A673 (cell line): ENCODE data around the gene ZC3HAV1. TPM values are rescaled to one million over a fixed set of nuclear protein-coding genes. Genes with fewer than 3 reads are reported as not detected.
"Not testable (repeated sequence)": the region's sequence is repeated elsewhere in the genome, so short reads cannot be mapped to it uniquely, and the experiment has no call there.

ENCODE experiments used
- BruUV-seq: library from RNA; stranded (reverse); fragments of 400-500 nt; replicated peaks from 2 replicates; lab custom pipeline; 2021; lab: Mats Ljungman, UMichigan
- CTCF ChIA-PET: fragments of 300-600 bp; sonication (Branson Sonifier 250); formaldehyde crosslinking; loops from one replicate; lab custom pipeline; 2022; ENCODE audit warnings: antibody characterized with exemption; lab: Charles Lee
- POLR2A ChIA-PET: fragments of 300-600 bp; sonication (Branson Sonifier 250); formaldehyde crosslinking; loops from one replicate; lab custom pipeline; 2022; ENCODE audit warnings: antibody characterized with exemption; ENCODE audit not compliant: low non-redundant PET; lab: Charles Lee
- DNase-seq: peaks from one replicate; pipeline ENCODE4 v3.0.0-alpha.2; 2015; ENCODE audit warnings: low spot score
- H3K27ac ChIP-seq: fragments of 200-600 bp; sonication (generic); 2 replicates; pipeline ENCODE4 v1.5.1; 2016; ENCODE audit warnings: mixed run types, low read depth, mild to moderate bottlenecking, mixed read lengths, antibody characterized with exemption, low read length; ENCODE audit not compliant: poor library complexity, severe bottlenecking
- H3K27me3 ChIP-seq: fragments of 200-600 bp; sonication (generic); replicated peaks from 2 replicates; pipeline ENCODE4 v1.6.1; 2017; ENCODE audit warnings: mixed run types, low read depth, mild to moderate bottlenecking, mixed read lengths, antibody characterized with exemption, low read length; ENCODE audit not compliant: insufficient read depth, poor library complexity
- H3K36me3 ChIP-seq: fragments of 200-600 bp; sonication (generic); 2 replicates; pipeline ENCODE4 v1.6.1; 2016; ENCODE audit warnings: mixed run types, mild to moderate bottlenecking, mixed read lengths, antibody characterized with exemption, low read length; ENCODE audit not compliant: insufficient read depth, poor library complexity, severe bottlenecking
- H3K4me1 ChIP-seq: fragments of 200-600 bp; sonication (generic); 2 replicates; pipeline ENCODE4 v1.6.1; 2017; ENCODE audit warnings: mixed run types, mild to moderate bottlenecking, mixed read lengths, antibody characterized with exemption, low read length; ENCODE audit not compliant: insufficient read depth, poor library complexity, severe bottlenecking
- H3K4me3 ChIP-seq: fragments of 200-600 bp; sonication (generic); 2 replicates; pipeline ENCODE4 v1.5.1; 2016; ENCODE audit warnings: low read depth, mixed run types, mild to moderate bottlenecking, mixed read lengths, low read length; ENCODE audit not compliant: poor library complexity, severe bottlenecking
- H3K9me3 ChIP-seq: fragments of 200-600 bp; sonication (generic); 2 replicates; pipeline ENCODE4 v1.6.1; 2016; ENCODE audit warnings: mixed run types, low read depth, mild to moderate bottlenecking, mixed read lengths, antibody characterized with exemption, low read length; ENCODE audit not compliant: poor library complexity, severe bottlenecking
- CTCF ChIP-seq: fragments of 300-800, 200-600 bp; sonication (generic); conservative IDR thresholded peaks from 2 replicates; pipeline ENCODE4 v1.5.1; 2017; ENCODE audit warnings: low read depth, mild to moderate bottlenecking, antibody characterized with exemption, low read length, moderate library complexity, mixed read lengths
- EZH2 ChIP-seq: fragments of 200-600 bp; sonication (generic); IDR thresholded peaks from 2 replicates; pipeline ENCODE4 v1.6.1; 2017; ENCODE audit warnings: borderline replicate concordance, low read depth, mild to moderate bottlenecking, mixed read lengths, antibody characterized with exemption, low read length; ENCODE audit not compliant: poor library complexity, severe bottlenecking
- intact Hi-C: fragments of 100-400 bp; cut with micrococcal nuclease; formaldehyde crosslinking; loops from one replicate; pipeline ENCODE4 v1.10.0; 2022; ENCODE audit not compliant: unreplicated experiment
- total RNA-seq: library from RNA; stranded (reverse); gene quantifications from 2 replicates; pipeline ENCODE4 v1.2.3, GENCODE V29; 2021

ZC3HAV1 gene
- total RNA-seq, 1 experiment from 2014 or later = 16.9 TPM

- Histone ChIP-seq H3K4me3 (no peak overlapping the region), H3K27me3 (no peaks in the 10 kb centered on the region), H3K36me3 (no peaks in the 10 kb centered on the region), H3K27ac (no peak overlapping the region), H3K9me3 (no peaks in the 10 kb centered on the region), H3K4me1 (peaks cover 15% of the 10 kb centered on the region)
- POLR2A ChIA-PET = interaction anchor here (0.6 kb wide), 1 partner anchor 24 kb away, joined by 3 read pairs; no protein-coding TSS in a partner anchor
- TF ChIP-seq EZH2 (no peak), CTCF (no peak)
- intact Hi-C loops = no loop called here
- CTCF ChIA-PET = no interaction called here
- peak; percentile 53 for DNase-seq
- no TSS peak for BruUV-seq
Measured at GRCh38 chr7:139058943-139059342, 50.6 kb downstream of the ZC3HAV1 start.

- no peaks in the 10 kb centered on the region for H3K36me3 ChIP-seq
- ChIA-PET CTCF (no interaction called here), POLR2A (no interaction called here)
- TF ChIP-seq EZH2 (no peak), CTCF (no peak)
- H3K27ac ChIP-seq = no peak overlapping the region
- no peak for DNase-seq
- no peaks in the 10 kb centered on the region for H3K9me3 ChIP-seq
- H3K4me1 ChIP-seq = peaks cover 29% of the 10 kb centered on the region
- no peak overlapping the region for H3K4me3 ChIP-seq
- H3K27me3 ChIP-seq = no peaks in the 10 kb centered on the region
- intact Hi-C loops = no loop called here
- BruUV-seq = no TSS peak
Measured at GRCh38 chr7:139055674-139056073, 53.8 kb downstream of the ZC3HAV1 start.

- H3K9me3 ChIP-seq, intact Hi-C loops, DNase-seq, H3K36me3 ChIP-seq, POLR2A ChIA-PET, CTCF ChIA-PET, BruUV-seq, H3K27me3 ChIP-seq, H3K4me3 ChIP-seq: not testable (repeated sequence)
- peak overlapping the region; percentile 48 for H3K27ac ChIP-seq
- H3K4me1 ChIP-seq = peaks cover 29% of the 10 kb centered on the region
Measured at GRCh38 chr7:139054656-139055055, 54.9 kb downstream of the ZC3HAV1 start.

- no peak for TF ChIP-seq EZH2
- TF ChIP-seq CTCF = no peak
- Histone ChIP-seq H3K4me3 (peak overlapping the region; percentile 0), H3K36me3 (no peaks in the 10 kb centered on the region), H3K27me3 (no peaks in the 10 kb centered on the region), H3K27ac (peak overlapping the region; percentile 48), H3K9me3 (no peaks in the 10 kb centered on the region), H3K4me1 (peaks cover 28% of the 10 kb centered on the region)
- CTCF ChIA-PET = interaction anchor here (0.7 kb wide), 1 partner anchor 30 kb away, joined by 4 read pairs; no protein-coding TSS in a partner anchor
- intact Hi-C loops = no loop called here
- no TSS peak for BruUV-seq
- DNase-seq = peak; percentile 87
- POLR2A ChIA-PET = interaction anchor here (0.6 kb wide), 1 partner anchor 439 kb away, joined by 3 read pairs; no protein-coding TSS in a partner anchor
Measured at GRCh38 chr7:139054101-139054500, 55.4 kb downstream of the ZC3HAV1 start.
